GM23338 (cell line): ENCODE data around the gene KIAA1217. TPM values are rescaled to one million over a fixed set of nuclear protein-coding genes. Genes with fewer than 3 reads are reported as not detected.

ENCODE experiments used
- ATAC-seq: fragments of 200-7000 bp; cut with Tn5 transposase; 3 replicates; pipeline ENCODE4 v1.9.1; 2020
- DNase-seq: peaks from one replicate; pipeline ENCODE4 v3.0.0-alpha.2; 2015; ENCODE audit warnings: low spot score
- H2AFZ ChIP-seq: fragments of 200-600 bp; sonication (generic); 2 replicates; pipeline ENCODE4 v1.8.0; 2016; ENCODE audit warnings: antibody characterized with exemption, mild to moderate bottlenecking, moderate library complexity
- H3F3A ChIP-seq: fragments of 200-600 bp; sonication (generic); replicated peaks from 2 replicates; pipeline ENCODE4 v1.8.0; 2017; ENCODE audit warnings: antibody characterized with exemption, mixed run types, low read depth
- H3K27ac ChIP-seq: fragments of 200-600 bp; sonication (generic); 2 replicates; pipeline ENCODE4 v1.6.1; 2016; ENCODE audit warnings: low read depth
- H3K27me3 ChIP-seq: fragments of 200-600 bp; sonication (generic); 2 replicates; pipeline ENCODE4 v1.8.0; 2016; ENCODE audit warnings: mild to moderate bottlenecking, mixed run types, moderate library complexity; ENCODE audit not compliant: insufficient read depth
- H3K36me3 ChIP-seq: fragments of 200-600 bp; sonication (generic); 2 replicates; pipeline ENCODE4 v1.8.0; 2016; ENCODE audit warnings: mild to moderate bottlenecking; ENCODE audit not compliant: insufficient read depth
- H3K4me1 ChIP-seq: fragments of 200-600 bp; sonication (generic); 2 replicates; pipeline ENCODE4 v1.8.0; 2016; ENCODE audit warnings: mild to moderate bottlenecking, moderate library complexity; ENCODE audit not compliant: insufficient read depth
- H3K4me2 ChIP-seq: fragments of 200-600 bp; sonication (generic); 2 replicates; pipeline ENCODE4 v1.7.1; 2017; ENCODE audit warnings: mixed run types
- H3K4me3 ChIP-seq: fragments of 200-600 bp; sonication (generic); 2 replicates; pipeline ENCODE4 v1.6.1; 2016; ENCODE audit warnings: mixed run types
- H3K79me2 ChIP-seq: fragments of 200-600 bp; sonication (generic); replicated peaks from 2 replicates; pipeline ENCODE4 v1.8.0; 2017; ENCODE audit warnings: mild to moderate bottlenecking; ENCODE audit not compliant: insufficient read depth
- H3K9me2 ChIP-seq: fragments of 200-600 bp; sonication (generic); 2 replicates; pipeline ENCODE4 v1.8.0; 2017; ENCODE audit not compliant: insufficient read depth
- H4K20me1 ChIP-seq: fragments of 200-600 bp; sonication (generic); replicated peaks from 2 replicates; pipeline ENCODE4 v1.8.0; 2017; ENCODE audit warnings: mild to moderate bottlenecking; ENCODE audit not compliant: insufficient read depth
- H3K27ac Mint-ChIP-seq: 2 replicates; pipeline ENCODE4 v1.8.0; 2020; ENCODE audit warnings: inconsistent platforms, mild to moderate bottlenecking, moderate library complexity, mixed read lengths
- H3K27me3 Mint-ChIP-seq: 3 replicates; pipeline ENCODE4 v1.8.0; 2022; ENCODE audit warnings: low read depth, mild to moderate bottlenecking, moderate library complexity, mixed read lengths, inconsistent platforms; ENCODE audit not compliant: insufficient read depth, poor library complexity
- H3K36me3 Mint-ChIP-seq: 3 replicates; pipeline ENCODE4 v1.8.0; 2021; ENCODE audit warnings: low read depth, mild to moderate bottlenecking, inconsistent platforms, moderate library complexity, mixed read lengths
- H3K4me1 Mint-ChIP-seq: 3 replicates; pipeline ENCODE4 v1.8.0; 2020; ENCODE audit warnings: mild to moderate bottlenecking, inconsistent platforms, mixed read lengths
- H3K4me3 Mint-ChIP-seq: 3 replicates; pipeline ENCODE4 v1.8.0; 2021; ENCODE audit warnings: moderate library complexity, mild to moderate bottlenecking, inconsistent platforms, mixed read lengths
- H3K9me3 Mint-ChIP-seq: 3 replicates; pipeline ENCODE4 v1.8.0; 2020; ENCODE audit warnings: moderate library complexity, mild to moderate bottlenecking, inconsistent platforms, mixed read lengths
- CREB1 ChIP-seq: fragments of 250-450 bp; sonication (Bioruptor Pico); IDR thresholded peaks from 2 replicates; pipeline ENCODE4 v1.5.0; 2020; ENCODE audit warnings: low read depth, mild to moderate bottlenecking, moderate library complexity
- EZH2 ChIP-seq: fragments of 200-600 bp; sonication (generic); IDR thresholded peaks from one replicate; pipeline ENCODE4 v1.8.0; 2017; ENCODE audit warnings: antibody characterized with exemption, mild to moderate bottlenecking, low read depth; ENCODE audit not compliant: unreplicated experiment
- JUNB ChIP-seq: IDR thresholded peaks from one replicate; pipeline ENCODE4 v1.6.1; 2016; ENCODE audit warnings: antibody characterized with exemption; ENCODE audit not compliant: unreplicated experiment
- NANOG ChIP-seq: IDR thresholded peaks from 2 replicates; pipeline ENCODE4 v1.6.1; 2016; ENCODE audit warnings: antibody characterized with exemption, borderline replicate concordance
- POLR2AphosphoS5 ChIP-seq: IDR thresholded peaks from 2 replicates; pipeline ENCODE4 v1.6.1; 2016; ENCODE audit warnings: antibody characterized with exemption, low read depth
- STAT1 ChIP-seq: IDR thresholded peaks from one replicate; pipeline ENCODE4 v1.6.1; 2016; ENCODE audit warnings: antibody characterized with exemption; ENCODE audit not compliant: unreplicated experiment
- ZNF114 ChIP-seq: fragments of 250-450 bp; sonication (Bioruptor Pico); IDR thresholded peaks from 2 replicates; pipeline ENCODE4 v1.5.0; 2020; ENCODE audit warnings: mild to moderate bottlenecking, moderate library complexity
- ZNF331 ChIP-seq: fragments of 250-450 bp; sonication (Bioruptor Pico); IDR thresholded peaks from 2 replicates; pipeline ENCODE4 v1.5.0; 2020; ENCODE audit warnings: low read depth, mild to moderate bottlenecking, moderate library complexity
- polyA plus RNA-seq: library from polyadenylated mRNA; unstranded; fragments of >200 nt; fragmentation: Nextera tagmentation; extraction: Ambion mirVana; gene quantifications from 2 replicates; pipeline ENCODE4 v1.2.1, GENCODE V29; 2016
- total RNA-seq: library from RNA; depleted of rRNA; stranded (reverse); fragments of >200 nt; shearing (Covaris generic); gene quantifications from 2 replicates; pipeline ENCODE4 v1.2.3, GENCODE V29; 2014
- TF ChIP-seq, protein P1 (sequence below), 2 experiments: fragments of 200-600 bp in 1 of 2; sonication (generic) in 1 of 2; conservative IDR thresholded peaks; 2 replicates each; pipeline versions ENCODE4 v1.5.1 to v1.6.1; 2016 to 2017; ENCODE audit warnings: antibody characterized with exemption in 2 of 2, low read depth in 2 of 2, mild to moderate bottlenecking in 2 of 2, moderate library complexity in 1 of 2
- TF ChIP-seq, protein P2 (sequence below): IDR thresholded peaks from one replicate; pipeline ENCODE4 v1.6.1; 2018; ENCODE audit warnings: antibody characterized with exemption; ENCODE audit not compliant: unreplicated experiment
- TF ChIP-seq, protein P3 (sequence below): fragments of 250-450 bp; sonication (Bioruptor Pico); IDR thresholded peaks from 2 replicates; pipeline ENCODE4 v1.5.0; 2020; ENCODE audit warnings: mild to moderate bottlenecking, moderate library complexity

The KIAA1217 gene
- total and polyA plus RNA-seq, 2 experiments from 2014 or later, result 6.4 to 9.1 TPM

- H3K27me3 Mint-ChIP-seq, result peaks cover 3% of the 10 kb centered on the region
- no peak for TF ChIP-seq STAT1
- TF ChIP-seq, protein P1, sequence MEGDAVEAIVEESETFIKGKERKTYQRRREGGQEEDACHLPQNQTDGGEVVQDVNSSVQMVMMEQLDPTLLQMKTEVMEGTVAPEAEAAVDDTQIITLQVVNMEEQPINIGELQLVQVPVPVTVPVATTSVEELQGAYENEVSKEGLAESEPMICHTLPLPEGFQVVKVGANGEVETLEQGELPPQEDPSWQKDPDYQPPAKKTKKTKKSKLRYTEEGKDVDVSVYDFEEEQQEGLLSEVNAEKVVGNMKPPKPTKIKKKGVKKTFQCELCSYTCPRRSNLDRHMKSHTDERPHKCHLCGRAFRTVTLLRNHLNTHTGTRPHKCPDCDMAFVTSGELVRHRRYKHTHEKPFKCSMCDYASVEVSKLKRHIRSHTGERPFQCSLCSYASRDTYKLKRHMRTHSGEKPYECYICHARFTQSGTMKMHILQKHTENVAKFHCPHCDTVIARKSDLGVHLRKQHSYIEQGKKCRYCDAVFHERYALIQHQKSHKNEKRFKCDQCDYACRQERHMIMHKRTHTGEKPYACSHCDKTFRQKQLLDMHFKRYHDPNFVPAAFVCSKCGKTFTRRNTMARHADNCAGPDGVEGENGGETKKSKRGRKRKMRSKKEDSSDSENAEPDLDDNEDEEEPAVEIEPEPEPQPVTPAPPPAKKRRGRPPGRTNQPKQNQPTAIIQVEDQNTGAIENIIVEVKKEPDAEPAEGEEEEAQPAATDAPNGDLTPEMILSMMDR (conservative IDR thresholded peaks at IDR 0.05; ENCODE audit: low read depth in 2 of 2), result no peak
- TF ChIP-seq, protein P2, sequence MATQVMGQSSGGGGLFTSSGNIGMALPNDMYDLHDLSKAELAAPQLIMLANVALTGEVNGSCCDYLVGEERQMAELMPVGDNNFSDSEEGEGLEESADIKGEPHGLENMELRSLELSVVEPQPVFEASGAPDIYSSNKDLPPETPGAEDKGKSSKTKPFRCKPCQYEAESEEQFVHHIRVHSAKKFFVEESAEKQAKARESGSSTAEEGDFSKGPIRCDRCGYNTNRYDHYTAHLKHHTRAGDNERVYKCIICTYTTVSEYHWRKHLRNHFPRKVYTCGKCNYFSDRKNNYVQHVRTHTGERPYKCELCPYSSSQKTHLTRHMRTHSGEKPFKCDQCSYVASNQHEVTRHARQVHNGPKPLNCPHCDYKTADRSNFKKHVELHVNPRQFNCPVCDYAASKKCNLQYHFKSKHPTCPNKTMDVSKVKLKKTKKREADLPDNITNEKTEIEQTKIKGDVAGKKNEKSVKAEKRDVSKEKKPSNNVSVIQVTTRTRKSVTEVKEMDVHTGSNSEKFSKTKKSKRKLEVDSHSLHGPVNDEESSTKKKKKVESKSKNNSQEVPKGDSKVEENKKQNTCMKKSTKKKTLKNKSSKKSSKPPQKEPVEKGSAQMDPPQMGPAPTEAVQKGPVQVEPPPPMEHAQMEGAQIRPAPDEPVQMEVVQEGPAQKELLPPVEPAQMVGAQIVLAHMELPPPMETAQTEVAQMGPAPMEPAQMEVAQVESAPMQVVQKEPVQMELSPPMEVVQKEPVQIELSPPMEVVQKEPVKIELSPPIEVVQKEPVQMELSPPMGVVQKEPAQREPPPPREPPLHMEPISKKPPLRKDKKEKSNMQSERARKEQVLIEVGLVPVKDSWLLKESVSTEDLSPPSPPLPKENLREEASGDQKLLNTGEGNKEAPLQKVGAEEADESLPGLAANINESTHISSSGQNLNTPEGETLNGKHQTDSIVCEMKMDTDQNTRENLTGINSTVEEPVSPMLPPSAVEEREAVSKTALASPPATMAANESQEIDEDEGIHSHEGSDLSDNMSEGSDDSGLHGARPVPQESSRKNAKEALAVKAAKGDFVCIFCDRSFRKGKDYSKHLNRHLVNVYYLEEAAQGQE, result no peak
- Histone ChIP-seq H2AFZ (no peak overlapping the region), H3K79me2 (no peaks in the 10 kb centered on the region), H3K27me3 (no peaks in the 10 kb centered on the region), H3F3A (no peaks in the 10 kb centered on the region), H4K20me1 (no peaks in the 10 kb centered on the region), H3K9me2 (peaks cover 2% of the 10 kb centered on the region; the same call in 1 of the 2 replicates), H3K4me3 (no peak overlapping the region), H3K4me2 (no peak overlapping the region), H3K27ac (no peak overlapping the region), H3K36me3 (no peaks in the 10 kb centered on the region), H3K4me1 (no peaks in the 10 kb centered on the region)
- no peak overlapping the region for H3K27ac Mint-ChIP-seq
- H3K4me3 Mint-ChIP-seq, result no peak overlapping the region
- H3K36me3 Mint-ChIP-seq, result peaks cover 44% of the 10 kb centered on the region
- peaks cover 18% of the 10 kb centered on the region for H3K9me3 Mint-ChIP-seq
- H3K4me1 Mint-ChIP-seq, result no peaks in the 10 kb centered on the region
- no peak for DNase-seq
- no peak for ATAC-seq
Measured at GRCh38 chr10:24477915-24478314, 269.0 kb downstream of the KIAA1217 start.

DNA sequence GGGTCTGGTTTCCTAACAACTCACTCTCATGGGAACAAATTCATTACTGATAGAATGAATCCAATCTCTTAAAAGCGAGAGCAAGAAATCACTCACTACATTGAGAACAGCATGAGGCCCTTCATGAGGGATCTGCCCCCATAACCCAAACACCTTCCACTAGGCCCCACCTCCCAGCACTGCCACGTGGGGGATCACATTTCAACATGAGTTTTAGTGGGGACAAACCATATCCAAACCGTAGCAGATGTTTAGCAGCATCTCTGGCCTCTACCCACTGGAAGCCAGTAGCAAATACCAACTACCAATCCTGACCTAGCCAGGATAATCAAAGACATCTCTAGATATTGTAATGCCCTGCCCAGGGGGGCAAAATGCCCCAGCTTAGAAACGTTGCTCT, 270.9 kb downstream of the KIAA1217 start:
- peaks cover 8% of the 10 kb centered on the region for H3K4me1 Mint-ChIP-seq
- no peak for ATAC-seq
- Histone ChIP-seq H3K79me2 (no peaks in the 10 kb centered on the region), H3K27ac (no peak overlapping the region), H3K4me1 (peaks cover 7% of the 10 kb centered on the region; the same call in 1 of the 2 replicates), H3K9me2 (peaks cover 4% of the 10 kb centered on the region; the same call in 1 of the 2 replicates), H4K20me1 (no peaks in the 10 kb centered on the region), H2AFZ (no peak overlapping the region), H3K36me3 (no peaks in the 10 kb centered on the region), H3K4me2 (no peak overlapping the region), H3K4me3 (no peak overlapping the region), H3K27me3 (no peaks in the 10 kb centered on the region), H3F3A (no peaks in the 10 kb centered on the region)
- peaks cover 12% of the 10 kb centered on the region; the same call in 2 of the 3 replicates for H3K9me3 Mint-ChIP-seq
- peaks cover 28% of the 10 kb centered on the region; the same call in 2 of the 3 replicates for H3K36me3 Mint-ChIP-seq
- DNase-seq, result no peak
- peaks cover 3% of the 10 kb centered on the region for H3K27me3 Mint-ChIP-seq
- no peak overlapping the region for H3K27ac Mint-ChIP-seq
- no peak overlapping the region for H3K4me3 Mint-ChIP-seq
- TF ChIP-seq POLR2AphosphoS5, result no peak
- TF ChIP-seq, protein P3, sequence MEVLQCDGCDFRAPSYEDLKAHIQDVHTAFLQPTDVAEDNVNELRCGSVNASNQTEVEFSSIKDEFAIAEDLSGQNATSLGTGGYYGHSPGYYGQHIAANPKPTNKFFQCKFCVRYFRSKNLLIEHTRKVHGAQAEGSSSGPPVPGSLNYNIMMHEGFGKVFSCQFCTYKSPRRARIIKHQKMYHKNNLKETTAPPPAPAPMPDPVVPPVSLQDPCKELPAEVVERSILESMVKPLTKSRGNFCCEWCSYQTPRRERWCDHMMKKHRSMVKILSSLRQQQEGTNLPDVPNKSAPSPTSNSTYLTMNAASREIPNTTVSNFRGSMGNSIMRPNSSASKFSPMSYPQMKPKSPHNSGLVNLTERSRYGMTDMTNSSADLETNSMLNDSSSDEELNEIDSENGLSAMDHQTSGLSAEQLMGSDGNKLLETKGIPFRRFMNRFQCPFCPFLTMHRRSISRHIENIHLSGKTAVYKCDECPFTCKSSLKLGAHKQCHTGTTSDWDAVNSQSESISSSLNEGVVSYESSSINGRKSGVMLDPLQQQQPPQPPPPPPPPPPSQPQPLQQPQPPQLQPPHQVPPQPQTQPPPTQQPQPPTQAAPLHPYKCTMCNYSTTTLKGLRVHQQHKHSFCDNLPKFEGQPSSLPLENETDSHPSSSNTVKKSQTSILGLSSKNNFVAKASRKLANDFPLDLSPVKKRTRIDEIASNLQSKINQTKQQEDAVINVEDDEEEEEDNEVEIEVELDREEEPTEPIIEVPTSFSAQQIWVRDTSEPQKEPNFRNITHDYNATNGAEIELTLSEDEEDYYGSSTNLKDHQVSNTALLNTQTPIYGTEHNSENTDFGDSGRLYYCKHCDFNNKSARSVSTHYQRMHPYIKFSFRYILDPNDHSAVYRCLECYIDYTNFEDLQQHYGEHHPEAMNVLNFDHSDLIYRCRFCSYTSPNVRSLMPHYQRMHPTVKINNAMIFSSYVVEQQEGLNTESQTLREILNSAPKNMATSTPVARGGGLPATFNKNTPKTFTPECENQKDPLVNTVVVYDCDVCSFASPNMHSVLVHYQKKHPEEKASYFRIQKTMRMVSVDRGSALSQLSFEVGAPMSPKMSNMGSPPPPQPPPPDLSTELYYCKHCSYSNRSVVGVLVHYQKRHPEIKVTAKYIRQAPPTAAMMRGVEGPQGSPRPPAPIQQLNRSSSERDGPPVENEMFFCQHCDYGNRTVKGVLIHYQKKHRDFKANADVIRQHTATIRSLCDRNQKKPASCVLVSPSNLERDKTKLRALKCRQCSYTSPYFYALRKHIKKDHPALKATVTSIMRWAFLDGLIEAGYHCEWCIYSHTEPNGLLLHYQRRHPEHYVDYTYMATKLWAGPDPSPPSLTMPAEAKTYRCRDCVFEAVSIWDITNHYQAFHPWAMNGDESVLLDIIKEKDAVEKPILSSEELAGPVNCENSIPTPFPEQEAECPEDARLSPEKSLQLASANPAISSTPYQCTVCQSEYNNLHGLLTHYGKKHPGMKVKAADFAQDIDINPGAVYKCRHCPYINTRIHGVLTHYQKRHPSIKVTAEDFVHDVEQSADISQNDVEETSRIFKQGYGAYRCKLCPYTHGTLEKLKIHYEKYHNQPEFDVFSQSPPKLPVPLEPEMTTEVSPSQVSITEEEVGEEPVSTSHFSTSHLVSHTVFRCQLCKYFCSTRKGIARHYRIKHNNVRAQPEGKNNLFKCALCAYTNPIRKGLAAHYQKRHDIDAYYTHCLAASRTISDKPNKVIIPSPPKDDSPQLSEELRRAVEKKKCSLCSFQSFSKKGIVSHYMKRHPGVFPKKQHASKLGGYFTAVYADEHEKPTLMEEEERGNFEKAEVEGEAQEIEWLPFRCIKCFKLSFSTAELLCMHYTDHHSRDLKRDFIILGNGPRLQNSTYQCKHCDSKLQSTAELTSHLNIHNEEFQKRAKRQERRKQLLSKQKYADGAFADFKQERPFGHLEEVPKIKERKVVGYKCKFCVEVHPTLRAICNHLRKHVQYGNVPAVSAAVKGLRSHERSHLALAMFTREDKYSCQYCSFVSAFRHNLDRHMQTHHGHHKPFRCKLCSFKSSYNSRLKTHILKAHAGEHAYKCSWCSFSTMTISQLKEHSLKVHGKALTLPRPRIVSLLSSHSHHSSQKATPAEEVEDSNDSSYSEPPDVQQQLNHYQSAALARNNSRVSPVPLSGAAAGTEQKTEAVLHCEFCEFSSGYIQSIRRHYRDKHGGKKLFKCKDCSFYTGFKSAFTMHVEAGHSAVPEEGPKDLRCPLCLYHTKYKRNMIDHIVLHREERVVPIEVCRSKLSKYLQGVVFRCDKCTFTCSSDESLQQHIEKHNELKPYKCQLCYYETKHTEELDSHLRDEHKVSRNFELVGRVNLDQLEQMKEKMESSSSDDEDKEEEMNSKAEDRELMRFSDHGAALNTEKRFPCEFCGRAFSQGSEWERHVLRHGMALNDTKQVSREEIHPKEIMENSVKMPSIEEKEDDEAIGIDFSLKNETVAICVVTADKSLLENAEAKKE (CRISPR knock-in tag), result no peak
- TF ChIP-seq JUNB, result no peak
- TF ChIP-seq ZNF331 (CRISPR knock-in tag), result no peak
- TF ChIP-seq STAT1, result no peak
- no peak for TF ChIP-seq CREB1
- TF ChIP-seq ZNF114 (CRISPR knock-in tag), result no peak
- no peak for TF ChIP-seq NANOG
- no peak for TF ChIP-seq EZH2
